IPS DF 6.9 (cell line): ENCODE results near the gene NXPE2.

Experiments
- DNase-seq: peaks from one replicate; pipeline ENCODE4 v3.0.0-alpha.2; 2013; ENCODE audit warnings: low read depth, low spot score
- H3K27ac ChIP-seq: one replicate; pipeline ENCODE4 v1.5.1; 2013; ENCODE audit warnings: low read length, control low read depth
- H3K27me3 ChIP-seq: 2 replicates; pipeline ENCODE4 v1.6.1; 2013; ENCODE audit warnings: mild to moderate bottlenecking, low read length; ENCODE audit not compliant: control insufficient read depth, insufficient read depth
- H3K36me3 ChIP-seq: 2 replicates; pipeline ENCODE4 v1.6.1; 2013; ENCODE audit warnings: low read length; ENCODE audit not compliant: control insufficient read depth, insufficient read depth
- H3K4me1 ChIP-seq: 2 replicates; pipeline ENCODE4 v1.6.1; 2013; ENCODE audit warnings: low read length; ENCODE audit not compliant: control insufficient read depth, insufficient read depth
- H3K4me3 ChIP-seq: 2 replicates; pipeline ENCODE4 v1.5.1; 2013; ENCODE audit warnings: mild to moderate bottlenecking, low read length
- H3K9me3 ChIP-seq: 2 replicates; pipeline ENCODE4 v1.6.1; 2013; ENCODE audit warnings: low read length, inconsistent platforms; ENCODE audit not compliant: control insufficient read depth, insufficient read depth
- WGBS: extraction: QIAGEN DNeasy Blood & Tissue Kit; methylation state at CpG from one replicate; pipeline ENCODE4 v1.1.7; 2013; ENCODE audit warnings: mixed read lengths, missing lambda C conversion rate; ENCODE audit not compliant: insufficient read length, insufficient coverage; 5-methylcytosine and 5-hydroxymethylcytosine counted together

The NXPE2 gene

GRCh38 chr11:114738954-114739353 lies 60.6 kb downstream of the NXPE2 start:
- no peaks in the 10 kb centered on the region for H3K36me3 ChIP-seq

GRCh38 chr11:114745150-114745671 lies 66.9 kb downstream of the NXPE2 start:
- H3K27me3 ChIP-seq: no peaks in the 10 kb centered on the region
- H3K36me3 ChIP-seq: no peaks in the 10 kb centered on the region
- no CpG with 5 or more reads among the region's 2 CpGs for WGBS
- H3K4me1 ChIP-seq: no peaks in the 10 kb centered on the region
- no peak overlapping the region for H3K4me3 ChIP-seq
- no peaks in the 10 kb centered on the region for H3K9me3 ChIP-seq
- no peak overlapping the region for H3K27ac ChIP-seq
- DNase-seq: no peak

More at GRCh38 chr11:114738954-114739353, 60.6 kb downstream of the NXPE2 start:
- H3K4me1 ChIP-seq: no peaks in the 10 kb centered on the region
- no peak overlapping the region for H3K27ac ChIP-seq
- no peaks in the 10 kb centered on the region for H3K9me3 ChIP-seq
- no peaks in the 10 kb centered on the region for H3K27me3 ChIP-seq
- peak; percentile 7 for DNase-seq
- no peak overlapping the region for H3K4me3 ChIP-seq

GRCh38 chr11:114746013-114746412 lies 67.7 kb downstream of the NXPE2 start:
- Histone ChIP-seq H3K4me3 (no peak overlapping the region), H3K27me3 (no peaks in the 10 kb centered on the region), H3K9me3 (no peaks in the 10 kb centered on the region), H3K4me1 (no peaks in the 10 kb centered on the region), H3K36me3 (no peaks in the 10 kb centered on the region), H3K27ac (no peak overlapping the region)
- WGBS: no CpG with 5 or more reads among the region's 3 CpGs
- DNase-seq: no peak
